GM18870 (cell line): ENCODE measurements around the gene CAPN5.
"Not testable (repeated sequence)": the region's sequence is repeated elsewhere in the genome, so short reads cannot be mapped to it uniquely, and the experiment has no call there.

ENCODE experiments used
- ATAC-seq: cut with Tn5 transposase; IDR thresholded peaks from one replicate; pipeline ENCODE4 v1.9.1; 2021; ENCODE audit warnings: moderate library complexity; ENCODE audit not compliant: unreplicated experiment

Gene CAPN5

GRCh38 chr11:77066229-77067042, at the start of gene CAPN5:
Gene CAPN5, plus strand, starts transcription at chr11:77066971. Its CDS starts 17,916 bp downstream, at chr11:77084887.
- ATAC-seq, result peak; percentile 50

GRCh38 chr11:77018396-77018924, 48.3 kb upstream of the CAPN5 start:
- ATAC-seq, result not testable (repeated sequence)

GRCh38 chr11:77019976-77020595, 46.7 kb upstream of the CAPN5 start:
- no peak for ATAC-seq

- ATAC-seq, result no peak
Observed at GRCh38 chr11:77020734-77021133, 46.0 kb upstream of the CAPN5 start.

GRCh38 chr11:77024745-77025144, 42.0 kb upstream of the CAPN5 start:
- ATAC-seq, result no peak

GRCh38 chr11:77026221-77026620, 40.5 kb upstream of the CAPN5 start:
- ATAC-seq, result no peak

- ATAC-seq, result no peak
Observed at GRCh38 chr11:77026743-77027142, 40.0 kb upstream of the CAPN5 start.

- no peak for ATAC-seq
Observed at GRCh38 chr11:77027275-77027674, 39.5 kb upstream of the CAPN5 start.

- ATAC-seq, result no peak
Observed at GRCh38 chr11:77029829-77030228, 36.9 kb upstream of the CAPN5 start.

GRCh38 chr11:77030834-77031414, 35.8 kb upstream of the CAPN5 start:
- ATAC-seq, result no peak

- ATAC-seq, result no peak
Observed at GRCh38 chr11:77031599-77031998, 35.2 kb upstream of the CAPN5 start.

GRCh38 chr11:77035039-77035438, 31.7 kb upstream of the CAPN5 start:
- ATAC-seq, result no peak

GRCh38 chr11:77035580-77035979, 31.2 kb upstream of the CAPN5 start:
- ATAC-seq, result no peak

- ATAC-seq, result no peak
Observed at GRCh38 chr11:77036398-77036797, 30.4 kb upstream of the CAPN5 start.

- no peak for ATAC-seq
Observed at GRCh38 chr11:77037057-77037456, 29.7 kb upstream of the CAPN5 start.

- no peak for ATAC-seq
Observed at GRCh38 chr11:77038029-77038824, 28.5 kb upstream of the CAPN5 start.

- no peak for ATAC-seq
Observed at GRCh38 chr11:77038825-77039326, 27.9 kb upstream of the CAPN5 start.

GRCh38 chr11:77039491-77040400, 27.0 kb upstream of the CAPN5 start:
- no peak for ATAC-seq

GRCh38 chr11:77040401-77040777, 26.4 kb upstream of the CAPN5 start:
- no peak for ATAC-seq

GRCh38 chr11:77040889-77041288, 25.9 kb upstream of the CAPN5 start:
- ATAC-seq, result no peak
